CD4-positive, alpha-beta memory T cell (primary cell): ENCODE data around the gene ACTBL2. TPM values are rescaled to one million over a fixed set of nuclear protein-coding genes. Genes with fewer than 3 reads are reported as not detected.

Experiments
- CTCF ChIA-PET: fragments of 350-600 bp; sonication (Branson Sonifier 250); formaldehyde crosslinking; loops from one replicate; lab custom pipeline; 2021; ENCODE audit warnings: inconsistent platforms; ENCODE audit not compliant: partially characterized antibody; lab: Charles Lee
- POLR2A ChIA-PET: fragments of 350-600 bp; sonication (Branson Sonifier 250); formaldehyde crosslinking; loops from one replicate; lab custom pipeline; 2021; ENCODE audit not compliant: partially characterized antibody; lab: Charles Lee
- DNase-seq, 5 donors: peaks; one replicate each; pipeline versions ENCODE4 v3.0.0 to v3.0.0-alpha.2; 2020 to 2022; ENCODE audit warnings: mixed read lengths in 1 of 5
- H3K27ac ChIP-seq: one replicate; pipeline ENCODE4 v1.7.0; 2013; ENCODE audit warnings: low read depth, low read length
- H3K27me3 ChIP-seq: 2 replicates; pipeline ENCODE4 v1.7.0; 2013; ENCODE audit warnings: mild to moderate bottlenecking, low read length, moderate library complexity; ENCODE audit not compliant: insufficient read depth
- H3K36me3 ChIP-seq: 2 replicates; pipeline ENCODE4 v1.7.0; 2013; ENCODE audit warnings: mild to moderate bottlenecking, low read length, moderate library complexity; ENCODE audit not compliant: insufficient read depth
- H3K4me1 ChIP-seq: 2 replicates; pipeline ENCODE4 v1.7.0; 2013; ENCODE audit warnings: mild to moderate bottlenecking, low read length, moderate library complexity; ENCODE audit not compliant: insufficient read depth
- H3K4me3 ChIP-seq, 2 donors: one replicate each; pipeline ENCODE4 v1.7.0; 2013; ENCODE audit warnings: low read length in 2 of 2, mild to moderate bottlenecking in 1 of 2
- H3K9me3 ChIP-seq, 2 donors: one replicate each; pipeline ENCODE4 v1.7.0; 2013; ENCODE audit warnings: low read length in 2 of 2, control low read depth in 1 of 2; ENCODE audit not compliant: control insufficient read depth in 1 of 2
- H3K27ac Mint-ChIP-seq, 7 donors: one replicate each; pipeline ENCODE4 v1.8.0; 2020 to 2021; ENCODE audit warnings: mixed read lengths in 7 of 7, mild to moderate bottlenecking in 6 of 7, inconsistent platforms in 3 of 7, moderate library complexity in 3 of 7
- H3K27me3 Mint-ChIP-seq, 2 donors: one replicate each; pipeline ENCODE4 v1.8.0; 2020 to 2021; ENCODE audit warnings: mixed read lengths in 2 of 2
- H3K36me3 Mint-ChIP-seq, 2 donors: one replicate each; pipeline ENCODE4 v1.8.0; 2020 to 2021; ENCODE audit warnings: mixed read lengths in 2 of 2, inconsistent platforms in 1 of 2, mild to moderate bottlenecking in 1 of 2
- H3K4me1 Mint-ChIP-seq, 4 donors: one replicate each; pipeline ENCODE4 v1.8.0; 2020 to 2021; ENCODE audit warnings: mixed read lengths in 4 of 4, mild to moderate bottlenecking in 1 of 4
- H3K4me3 Mint-ChIP-seq, 8 donors: one replicate each; pipeline ENCODE4 v1.8.0; 2020 to 2021; ENCODE audit warnings: mixed read lengths in 8 of 8, mild to moderate bottlenecking in 7 of 8, moderate library complexity in 6 of 8, inconsistent platforms in 3 of 8
- H3K9me3 Mint-ChIP-seq, 8 donors: one replicate each; pipeline ENCODE4 v1.8.0; 2020 to 2021; ENCODE audit warnings: mixed read lengths in 8 of 8, mild to moderate bottlenecking in 5 of 8, inconsistent platforms in 3 of 8, moderate library complexity in 1 of 8
- intact Hi-C: fragments of 100-400 bp; cut with micrococcal nuclease; formaldehyde crosslinking; loops from one replicate; pipeline ENCODE4 v1.15.1; 2023
- polyA plus RNA-seq, 2 donors: library from polyadenylated mRNA; unstranded; fragments of 300-500 nt; fragmentation: Illumina TruSeq; gene quantifications; one replicate each; pipeline ENCODE4 v1.2.3, GENCODE V29; 2021
- total RNA-seq, 2 experiments: library from RNA; stranded (reverse); gene quantifications; one replicate each; pipeline ENCODE4 v1.2.3, GENCODE V29; 2021

ACTBL2 gene
- total and polyA plus RNA-seq, 4 experiments from 2014 or later, result not detected

DNA sequence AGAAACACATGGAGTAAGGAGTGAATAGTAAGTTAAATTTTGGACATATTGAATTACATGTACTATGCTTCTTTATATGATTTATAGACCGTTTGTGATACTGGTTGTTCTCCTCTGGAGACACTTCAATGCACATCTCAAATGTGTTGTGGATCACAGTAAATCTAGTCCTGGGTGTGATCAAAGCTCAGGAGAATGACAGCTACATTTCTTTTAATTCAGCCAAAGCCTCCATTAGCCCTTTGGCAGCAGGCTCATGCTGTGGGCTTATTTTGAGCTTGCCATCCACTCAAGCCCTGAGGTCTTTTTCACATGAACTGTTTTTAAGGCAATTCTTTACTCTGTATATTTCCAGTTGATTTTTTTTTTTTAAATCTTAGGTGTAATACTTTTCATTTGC lies 34.6 kb upstream of the ACTBL2 start:
- CTCF ChIA-PET, result no interaction called here
- Mint-ChIP-seq H3K9me3 (peaks cover 0 to 9% (median 2%) of the 10 kb centered on the region in 8 donors), H3K36me3 (no peaks in the 10 kb centered on the region), H3K4me3 (no peak overlapping the region), H3K27me3 (peaks cover 0 to 4% of the 10 kb centered on the region in 2 donors), H3K4me1 (no peaks in the 10 kb centered on the region), H3K27ac (no peak overlapping the region)
- POLR2A ChIA-PET, result no interaction called here
- Histone ChIP-seq H3K27me3 (no peaks in the 10 kb centered on the region), H3K4me3 (no peak overlapping the region), H3K4me1 (no peaks in the 10 kb centered on the region), H3K36me3 (no peaks in the 10 kb centered on the region), H3K27ac (no peak overlapping the region), H3K9me3 (no peaks in the 10 kb centered on the region)
- intact Hi-C loops, result no loop called here
- no peak for DNase-seq

DNA sequence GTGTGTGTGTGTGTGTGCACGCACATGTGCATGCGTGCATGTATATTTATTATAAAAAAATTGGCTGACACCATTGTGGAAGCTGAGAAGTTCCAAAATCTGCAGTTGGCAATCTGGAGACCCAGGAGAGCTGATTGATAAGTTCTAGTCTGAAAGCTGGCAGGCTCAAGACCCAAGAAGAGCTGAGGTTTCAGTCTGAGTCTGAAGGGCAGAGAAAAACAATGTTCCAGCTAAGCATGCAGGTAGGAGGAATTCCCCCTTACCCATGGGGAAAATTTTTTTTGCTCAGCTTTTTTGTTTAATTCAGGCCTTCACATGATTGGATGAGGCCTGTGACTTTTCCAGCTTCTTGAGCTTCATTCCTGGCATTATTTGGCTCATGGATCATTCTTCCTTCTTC lies 31.2 kb upstream of the ACTBL2 start:
- Mint-ChIP-seq H3K4me1 (no peaks in the 10 kb centered on the region), H3K36me3 (no peaks in the 10 kb centered on the region), H3K27me3 (peaks cover 4 to 16% of the 10 kb centered on the region in 2 donors), H3K4me3 (no peak overlapping the region), H3K9me3 (peaks cover 0 to 6% (median 0%) of the 10 kb centered on the region in 8 donors), H3K27ac (no peak overlapping the region)
- Histone ChIP-seq H3K36me3 (no peaks in the 10 kb centered on the region), H3K4me3 (no peak overlapping the region), H3K27ac (no peak overlapping the region), H3K27me3 (no peaks in the 10 kb centered on the region), H3K9me3 (no peaks in the 10 kb centered on the region), H3K4me1 (no peaks in the 10 kb centered on the region)
- POLR2A ChIA-PET, result no interaction called here
- CTCF ChIA-PET, result interaction anchor here (1.3 kb wide), 1 partner anchor 948 kb away, joined by 3 read pairs; no protein-coding TSS in a partner anchor
- intact Hi-C loops, result no loop called here
- no peak for DNase-seq

DNA sequence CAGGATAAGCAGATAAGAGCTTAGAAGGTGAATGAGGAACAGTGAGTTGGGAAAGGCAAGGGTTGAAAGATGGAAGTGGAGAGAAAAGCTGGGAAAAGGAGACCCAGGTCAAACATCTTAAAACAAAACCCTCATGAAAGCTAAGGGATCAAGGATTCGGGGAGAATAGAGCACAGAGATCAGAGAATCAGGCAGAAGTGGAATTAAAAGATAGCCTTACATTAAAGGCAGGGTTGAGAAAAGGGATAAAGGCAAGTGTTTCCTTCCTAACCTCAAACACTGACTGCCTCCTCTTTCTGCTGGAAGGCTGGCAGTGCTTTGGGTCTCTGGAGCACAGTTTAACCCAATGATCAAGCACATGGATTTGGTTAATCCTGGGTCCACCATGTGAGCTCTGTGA lies 28.7 kb upstream of the ACTBL2 start:
- Histone ChIP-seq H3K9me3 (no peaks in the 10 kb centered on the region), H3K4me3 (no peak overlapping the region), H3K27me3 (no peaks in the 10 kb centered on the region), H3K27ac (no peak overlapping the region), H3K4me1 (no peaks in the 10 kb centered on the region), H3K36me3 (no peaks in the 10 kb centered on the region)
- ChIA-PET CTCF (interaction anchor here (1.2 to 2.0 kb wide), 2 partner anchors 10 to 12 kb away, joined by 5 to 7 read pairs; no protein-coding TSS in a partner anchor), POLR2A (no interaction called here)
- no peaks in the 10 kb centered on the region for H3K36me3 Mint-ChIP-seq
- peaks cover 4 to 14% of the 10 kb centered on the region in 2 donors for H3K27me3 Mint-ChIP-seq
- DNase-seq, result no peak
- intact Hi-C loops, result no loop called here
- peaks cover 0 to 1% (median 0%) of the 10 kb centered on the region in 8 donors for H3K9me3 Mint-ChIP-seq
- no peak overlapping the region for H3K4me3 Mint-ChIP-seq
- no peak overlapping the region for H3K27ac Mint-ChIP-seq
- H3K4me1 Mint-ChIP-seq, result no peaks in the 10 kb centered on the region

DNA sequence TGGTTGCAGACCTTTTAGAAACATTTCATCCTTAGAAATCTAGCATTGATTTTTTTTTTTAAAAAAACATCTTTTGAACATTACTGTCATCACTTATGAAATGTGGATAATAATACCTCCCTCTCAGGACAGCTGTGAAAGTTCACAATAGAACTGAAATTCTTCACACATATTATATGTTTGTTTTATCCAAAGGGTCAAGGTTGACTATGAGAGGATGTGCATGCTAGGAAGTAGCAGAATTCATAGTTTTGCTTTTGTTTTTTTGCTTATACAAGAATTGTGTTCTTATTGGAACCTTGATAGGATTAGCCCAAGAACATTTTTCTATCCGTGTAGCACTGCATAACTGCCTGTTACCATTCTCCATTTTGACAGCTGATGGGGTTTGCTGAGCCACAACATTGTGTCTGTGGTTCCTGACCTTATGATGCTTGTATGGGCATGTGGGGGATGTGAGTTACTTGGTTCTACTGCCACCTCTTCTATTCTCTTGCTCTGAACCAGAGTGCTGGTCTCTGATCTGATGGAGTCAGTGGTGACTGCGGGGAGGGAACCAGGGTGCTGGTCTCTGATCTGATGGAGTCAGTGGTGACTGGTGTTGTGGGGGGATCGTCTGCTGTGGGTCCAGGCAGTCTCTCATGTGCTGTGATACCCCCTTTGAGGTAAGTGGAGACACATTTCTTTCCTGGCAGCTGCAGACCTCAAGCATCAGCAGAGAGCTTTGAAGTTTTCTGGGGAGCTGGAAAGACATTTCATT lies 27.1 kb upstream of the ACTBL2 start:
- H3K27ac ChIP-seq, result no peak overlapping the region
- no peaks in the 10 kb centered on the region for H3K36me3 Mint-ChIP-seq
- H3K4me1 ChIP-seq, result no peaks in the 10 kb centered on the region
- DNase-seq, result no peak
- H3K27me3 Mint-ChIP-seq, result peaks cover 4 to 13% of the 10 kb centered on the region in 2 donors
- no peaks in the 10 kb centered on the region for H3K27me3 ChIP-seq
- H3K36me3 ChIP-seq, result no peaks in the 10 kb centered on the region
- H3K4me3 Mint-ChIP-seq, result no peak overlapping the region
- intact Hi-C loops, result no loop called here
- POLR2A ChIA-PET, result no interaction called here
- no peaks in the 10 kb centered on the region for H3K9me3 Mint-ChIP-seq
- no peak overlapping the region for H3K4me3 ChIP-seq
- no peaks in the 10 kb centered on the region for H3K9me3 ChIP-seq
- no peak overlapping the region for H3K27ac Mint-ChIP-seq
- CTCF ChIA-PET, result interaction anchor here (1.1 to 2.0 kb wide), 3 partner anchors 8 to 951 kb away, joined by 3 to 7 read pairs (median 3); no protein-coding TSS in a partner anchor
- H3K4me1 Mint-ChIP-seq, result no peaks in the 10 kb centered on the region

DNA sequence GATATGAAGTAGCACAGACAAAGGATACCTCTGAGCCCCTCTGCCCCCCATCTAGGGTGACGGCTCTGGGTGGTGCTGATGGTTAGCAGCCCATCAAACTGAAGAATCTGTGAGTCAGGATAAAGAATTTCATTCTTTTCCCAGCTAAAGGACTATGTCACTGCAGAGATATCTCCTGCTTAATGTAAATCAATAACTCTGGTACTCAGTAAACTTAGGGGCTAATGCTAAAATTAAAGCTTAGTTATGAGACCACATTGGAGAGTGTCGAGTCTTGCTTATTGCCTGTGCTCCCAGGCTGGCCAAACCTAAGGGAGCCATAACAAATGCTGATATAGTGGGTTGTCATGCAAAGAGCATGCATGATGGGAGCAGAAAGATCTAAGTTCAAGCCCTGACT lies 25.6 kb upstream of the ACTBL2 start:
- Histone ChIP-seq H3K27ac (no peak overlapping the region), H3K4me1 (no peaks in the 10 kb centered on the region), H3K9me3 (no peaks in the 10 kb centered on the region), H3K27me3 (no peaks in the 10 kb centered on the region), H3K4me3 (no peak overlapping the region), H3K36me3 (no peaks in the 10 kb centered on the region)
- no peaks in the 10 kb centered on the region for H3K4me1 Mint-ChIP-seq
- no peaks in the 10 kb centered on the region for H3K36me3 Mint-ChIP-seq
- H3K27me3 Mint-ChIP-seq, result peaks cover 4 to 13% of the 10 kb centered on the region in 2 donors
- POLR2A ChIA-PET, result interaction anchor here (0.6 to 1.0 kb wide), 2 partner anchors 9 to 397 kb away, joined by 3 to 4 read pairs; no protein-coding TSS in a partner anchor
- intact Hi-C loops, result no loop called here
- no peak for DNase-seq
- no peak overlapping the region for H3K27ac Mint-ChIP-seq
- H3K4me3 Mint-ChIP-seq, result no peak overlapping the region
- no peaks in the 10 kb centered on the region for H3K9me3 Mint-ChIP-seq
- CTCF ChIA-PET, result interaction anchor here (1.6 to 2.1 kb wide), 2 partner anchors 9 to 12 kb away, joined by 4 to 12 read pairs; no protein-coding TSS in a partner anchor

DNA sequence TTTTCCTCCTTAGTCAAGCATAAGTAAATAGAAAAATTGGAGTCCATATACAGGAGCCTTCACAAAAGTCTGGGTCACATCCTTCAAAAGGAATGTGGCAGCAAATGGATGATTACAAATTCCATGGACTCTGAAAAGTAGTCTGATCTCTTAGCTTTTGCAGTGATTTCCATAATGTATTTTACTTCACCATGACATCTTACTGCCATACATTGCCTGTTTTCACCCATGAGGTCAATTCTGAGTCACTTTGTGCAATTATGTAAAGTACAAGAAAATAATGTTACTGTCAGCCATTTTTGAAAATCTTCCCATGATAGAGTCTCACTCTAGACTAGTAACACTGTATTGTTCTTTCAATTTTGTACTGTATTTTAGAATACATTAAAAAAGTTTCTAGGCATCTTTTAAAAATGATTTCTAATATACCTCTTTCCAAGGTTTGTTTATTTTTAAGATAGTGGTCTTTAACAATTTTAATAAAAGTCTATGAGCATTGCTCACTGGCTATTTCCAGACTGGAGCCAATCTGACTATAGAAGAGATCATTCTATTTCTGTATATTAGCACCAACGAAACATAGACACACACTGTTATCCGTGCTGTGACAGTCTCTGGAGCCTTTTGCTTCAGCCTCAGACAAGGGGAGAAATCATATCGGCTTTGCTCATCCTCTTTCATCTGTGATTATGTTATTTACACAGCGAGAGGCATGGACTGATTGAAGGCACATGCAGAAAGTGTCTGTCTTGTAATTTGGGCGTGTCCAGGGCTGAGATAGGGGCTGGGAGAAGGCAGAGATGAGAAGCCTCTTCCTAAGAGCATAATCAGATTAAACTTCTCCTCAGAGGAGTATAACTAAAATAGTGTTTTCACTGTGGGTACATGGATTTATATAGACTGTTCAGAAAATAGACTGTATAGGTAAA lies 22.9 kb upstream of the ACTBL2 start:
- Mint-ChIP-seq H3K9me3 (no peaks in the 10 kb centered on the region), H3K27me3 (peaks cover 0 to 3% of the 10 kb centered on the region in 2 donors), H3K27ac (no peak overlapping the region), H3K36me3 (no peaks in the 10 kb centered on the region), H3K4me1 (no peaks in the 10 kb centered on the region), H3K4me3 (no peak overlapping the region)
- no peak for DNase-seq
- H3K9me3 ChIP-seq, result no peaks in the 10 kb centered on the region
- no peaks in the 10 kb centered on the region for H3K36me3 ChIP-seq
- intact Hi-C loops, result no loop called here
- H3K27me3 ChIP-seq, result no peaks in the 10 kb centered on the region
- ChIA-PET POLR2A (interaction anchor here (1.1 kb wide), 1 partner anchor 10 kb away, joined by 3 read pairs; no protein-coding TSS in a partner anchor), CTCF (no interaction called here)
- no peak overlapping the region for H3K27ac ChIP-seq
- no peaks in the 10 kb centered on the region for H3K4me1 ChIP-seq
- no peak overlapping the region for H3K4me3 ChIP-seq

DNA sequence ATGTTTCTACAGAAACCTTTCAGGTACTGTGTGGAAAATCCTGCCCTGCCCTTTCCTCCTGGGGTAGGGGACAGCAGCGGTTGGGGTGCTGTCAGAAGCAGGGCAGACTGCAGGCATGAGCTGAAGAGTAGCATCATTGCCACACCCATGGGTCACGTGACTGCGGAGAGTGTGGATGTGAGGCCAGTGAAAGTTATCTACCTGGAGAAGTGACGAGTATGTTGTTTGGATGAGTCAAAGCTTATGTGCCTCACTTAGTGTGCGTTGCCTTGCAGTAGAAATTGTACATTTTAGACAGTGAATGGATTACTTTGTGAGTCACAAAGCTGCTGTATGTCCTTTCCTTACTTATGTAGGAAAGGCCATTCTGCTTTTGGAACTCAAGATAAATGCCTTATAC lies 21.7 kb upstream of the ACTBL2 start:
- no peak for DNase-seq
- intact Hi-C loops, result no loop called here
- Mint-ChIP-seq H3K4me3 (no peak overlapping the region), H3K4me1 (peaks cover 0 to 3% (median 1%) of the 10 kb centered on the region in 4 donors), H3K27ac (no peak overlapping the region), H3K9me3 (no peaks in the 10 kb centered on the region), H3K36me3 (no peaks in the 10 kb centered on the region), H3K27me3 (peaks cover 0 to 3% of the 10 kb centered on the region in 2 donors)
- no peaks in the 10 kb centered on the region for H3K9me3 ChIP-seq
- POLR2A ChIA-PET, result no interaction called here
- peaks cover 4% of the 10 kb centered on the region for H3K4me1 ChIP-seq
- CTCF ChIA-PET, result interaction anchor here (10.7 kb wide), 1 partner anchor 958 kb away, joined by 169 read pairs; the partner anchor contains the start of gene PLK2
- H3K27me3 ChIP-seq, result no peaks in the 10 kb centered on the region
- H3K27ac ChIP-seq, result no peak overlapping the region
- no peaks in the 10 kb centered on the region for H3K36me3 ChIP-seq
- H3K4me3 ChIP-seq, result no peak overlapping the region
